Omental fat pad (tissue), 4 donors: ENCODE measurements around the gene PLPPR3. TPM values are rescaled to one million over a fixed set of nuclear protein-coding genes. Genes with fewer than 3 reads are reported as not detected.

Experiments used
- ATAC-seq: fragments of 150-250 bp; one replicate; pipeline ENCODE4 v1.9.1; 2016; ENCODE audit warnings: mild to moderate bottlenecking, moderate library complexity; ENCODE audit not compliant: low FRiP score
- DNase-seq: peaks from one replicate; pipeline ENCODE4 v3.0.0-alpha.2; 2019; ENCODE audit warnings: low spot score
- total RNA-seq, 4 donors: library from RNA; depleted of rRNA; stranded (reverse); fragments of >200 nt; gene quantifications; one replicate each; pipeline ENCODE4 v1.1.0, GENCODE V29; 2016
- TF ChIP-seq, protein P1 (sequence below), 3 donors: fragments of 450-650 bp; IDR thresholded peaks; one replicate each; pipeline ENCODE4 v1.5.1; 2016 to 2017; ENCODE audit warnings: antibody characterized with exemption in 3 of 3, mild to moderate bottlenecking in 3 of 3, moderate library complexity in 2 of 3

Gene PLPPR3
- total RNA-seq, 4 donors from 2014 or later: not detected

- no peak for DNase-seq
- TF ChIP-seq, protein P1, sequence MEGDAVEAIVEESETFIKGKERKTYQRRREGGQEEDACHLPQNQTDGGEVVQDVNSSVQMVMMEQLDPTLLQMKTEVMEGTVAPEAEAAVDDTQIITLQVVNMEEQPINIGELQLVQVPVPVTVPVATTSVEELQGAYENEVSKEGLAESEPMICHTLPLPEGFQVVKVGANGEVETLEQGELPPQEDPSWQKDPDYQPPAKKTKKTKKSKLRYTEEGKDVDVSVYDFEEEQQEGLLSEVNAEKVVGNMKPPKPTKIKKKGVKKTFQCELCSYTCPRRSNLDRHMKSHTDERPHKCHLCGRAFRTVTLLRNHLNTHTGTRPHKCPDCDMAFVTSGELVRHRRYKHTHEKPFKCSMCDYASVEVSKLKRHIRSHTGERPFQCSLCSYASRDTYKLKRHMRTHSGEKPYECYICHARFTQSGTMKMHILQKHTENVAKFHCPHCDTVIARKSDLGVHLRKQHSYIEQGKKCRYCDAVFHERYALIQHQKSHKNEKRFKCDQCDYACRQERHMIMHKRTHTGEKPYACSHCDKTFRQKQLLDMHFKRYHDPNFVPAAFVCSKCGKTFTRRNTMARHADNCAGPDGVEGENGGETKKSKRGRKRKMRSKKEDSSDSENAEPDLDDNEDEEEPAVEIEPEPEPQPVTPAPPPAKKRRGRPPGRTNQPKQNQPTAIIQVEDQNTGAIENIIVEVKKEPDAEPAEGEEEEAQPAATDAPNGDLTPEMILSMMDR (IDR thresholded peaks at IDR 0.05): no peak
- ATAC-seq: no peak
These were observed 11.5 kb downstream of the PLPPR3 start for GRCh38 chr19:810077-810855.

GRCh38 chr19:808423-808775, 13.4 kb downstream of the PLPPR3 start:
- no peak for ATAC-seq
- TF ChIP-seq, protein P1 (IDR thresholded peaks at IDR 0.05): no peak
- DNase-seq: no peak

- TF ChIP-seq, protein P1 (IDR thresholded peaks at IDR 0.05): no peak
- DNase-seq (no peak), ATAC-seq (no peak)
These were observed 13.9 kb downstream of the PLPPR3 start for GRCh38 chr19:807627-808422.

GRCh38 chr19:806815-807421, 14.8 kb downstream of the PLPPR3 start:
- DNase-seq: no peak
- no peak for ATAC-seq
- TF ChIP-seq, protein P1 (IDR thresholded peaks at IDR 0.05): no peak

DNA sequence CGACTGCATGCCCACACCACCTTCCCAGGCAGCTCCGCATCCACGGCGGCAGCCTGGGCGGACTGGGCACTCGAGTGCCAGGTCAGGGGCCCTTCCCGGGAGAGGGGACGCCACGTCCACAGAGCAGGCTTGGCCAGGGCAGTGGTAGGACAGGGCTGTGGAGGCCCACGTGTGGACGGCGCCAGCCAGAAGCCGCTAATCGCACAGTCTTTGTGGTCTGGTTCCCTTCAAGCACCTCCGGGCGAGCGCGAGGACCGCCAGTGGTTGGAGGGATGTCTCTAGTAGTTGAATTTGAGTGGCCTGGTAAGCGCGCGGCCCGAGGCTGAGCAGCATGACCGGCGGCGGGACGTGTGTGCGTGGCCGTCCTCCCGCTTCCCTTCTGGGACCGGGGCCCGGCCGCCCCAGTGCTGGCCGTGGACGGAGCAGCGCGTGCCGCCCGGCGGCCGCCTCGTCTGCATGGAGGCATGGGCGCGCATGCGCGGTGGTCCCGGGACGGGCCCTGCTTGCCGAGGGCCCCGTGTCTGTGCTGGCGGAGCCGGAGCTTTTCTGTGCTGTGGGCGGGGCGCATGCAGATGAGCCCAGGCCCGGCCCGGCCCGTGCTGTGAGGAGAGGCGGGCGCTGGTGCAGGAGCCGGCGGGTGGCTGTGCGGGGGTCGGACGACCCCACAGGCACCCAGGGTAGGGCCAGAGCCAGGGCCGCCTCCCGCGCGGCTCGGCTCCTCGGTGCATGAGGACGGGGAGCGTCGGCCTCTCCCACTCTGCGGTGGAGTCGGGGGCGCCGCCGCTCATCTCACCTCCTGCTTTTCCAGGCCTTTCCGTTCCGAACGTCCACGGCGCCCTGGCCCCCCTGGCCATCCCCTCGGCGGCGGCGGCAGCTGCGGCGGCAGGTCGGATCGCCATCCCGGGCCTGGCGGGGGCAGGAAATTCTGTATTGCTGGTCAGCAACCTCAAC, 15.9 kb downstream of the PLPPR3 start:
- TF ChIP-seq, protein P1 (IDR thresholded peaks at IDR 0.05): no peak
- ATAC-seq: no peak
- no peak for DNase-seq

- ATAC-seq (no peak), DNase-seq (no peak)
- TF ChIP-seq, protein P1 (IDR thresholded peaks at IDR 0.05): no peak
These were observed 16.6 kb downstream of the PLPPR3 start for GRCh38 chr19:805166-805551.
